T-helper 2 cell treated with Interferon-gamma antibody and Interleukin-4, amounts not matched to agents 5 μg/mL and 100 μg/mL, for 36 hours (primary cell): ENCODE measurements around the gene ACSS2.
"Not testable (repeated sequence)": the region's sequence is repeated elsewhere in the genome, so short reads cannot be mapped to it uniquely, and the experiment has no call there.

Source experiments
- DNase-seq: peaks from one replicate; pipeline ENCODE4 v3.0.0; 2021; ENCODE audit warnings: low spot score
- H3K27ac Mint-ChIP-seq: one replicate; pipeline ENCODE4 v1.8.0; 2021; ENCODE audit warnings: mild to moderate bottlenecking, mixed read lengths
- H3K27me3 Mint-ChIP-seq: one replicate; pipeline ENCODE4 v1.8.0; 2021; ENCODE audit warnings: low read depth, mixed read lengths
- H3K36me3 Mint-ChIP-seq: one replicate; pipeline ENCODE4 v1.8.0; 2021; ENCODE audit warnings: low read depth, mixed read lengths
- H3K4me1 Mint-ChIP-seq: one replicate; pipeline ENCODE4 v1.8.0; 2021; ENCODE audit warnings: low read depth, mixed read lengths
- H3K4me3 Mint-ChIP-seq: one replicate; pipeline ENCODE4 v1.8.0; 2022; ENCODE audit warnings: mild to moderate bottlenecking, moderate library complexity, mixed read lengths
- H3K9me3 Mint-ChIP-seq: one replicate; pipeline ENCODE4 v1.8.0; 2021; ENCODE audit warnings: mixed read lengths

ACSS2 gene

DNA sequence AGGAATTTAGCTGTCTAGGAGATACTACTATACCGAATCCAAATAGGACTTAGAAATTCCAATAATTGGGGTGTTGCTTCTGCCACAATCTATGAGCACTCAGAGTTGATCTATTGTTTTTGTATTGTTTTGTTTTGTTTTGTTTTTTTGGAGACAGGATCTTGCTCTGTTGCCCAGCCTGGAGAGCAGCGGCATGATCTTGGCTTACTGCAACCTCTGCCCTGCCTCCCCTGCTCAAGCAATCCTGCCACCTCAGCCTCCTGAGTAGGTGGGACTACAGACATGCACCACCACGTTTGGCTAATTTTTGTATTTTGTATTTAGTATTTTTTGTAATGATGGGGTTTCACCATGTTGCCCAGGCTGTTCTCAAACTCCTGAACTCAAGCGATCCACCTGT lies 7.4 kb downstream of the ACSS2 start:
- Mint-ChIP-seq H3K9me3 (no peaks in the 10 kb centered on the region), H3K27me3 (no peaks in the 10 kb centered on the region), H3K4me3 (no peak overlapping the region), H3K27ac (no peak overlapping the region), H3K4me1 (peaks cover 27% of the 10 kb centered on the region), H3K36me3 (peaks cover 47% of the 10 kb centered on the region)
- no peak for DNase-seq

DNA sequence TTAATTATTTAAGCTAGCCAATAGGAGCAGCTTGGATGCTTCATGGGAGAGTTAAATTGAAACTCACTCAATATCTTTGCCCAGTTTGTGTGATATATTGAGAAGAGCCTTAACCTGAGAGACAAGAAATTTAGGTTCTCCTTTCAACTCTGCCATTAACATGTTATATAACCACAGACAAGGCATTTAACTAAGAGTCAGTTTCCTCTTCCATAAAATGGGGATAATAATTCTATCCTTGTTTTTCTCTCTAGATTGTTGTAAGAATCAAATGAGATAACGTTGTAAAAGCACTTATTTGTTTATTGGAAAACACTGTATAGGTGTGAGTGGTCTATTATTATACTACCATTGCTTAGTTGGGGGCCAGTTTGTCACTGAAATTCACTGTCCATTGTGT lies 7.8 kb downstream of the ACSS2 start:
- H3K9me3 Mint-ChIP-seq, result no peaks in the 10 kb centered on the region
- no peak for DNase-seq
- peaks cover 44% of the 10 kb centered on the region for H3K36me3 Mint-ChIP-seq

DNA sequence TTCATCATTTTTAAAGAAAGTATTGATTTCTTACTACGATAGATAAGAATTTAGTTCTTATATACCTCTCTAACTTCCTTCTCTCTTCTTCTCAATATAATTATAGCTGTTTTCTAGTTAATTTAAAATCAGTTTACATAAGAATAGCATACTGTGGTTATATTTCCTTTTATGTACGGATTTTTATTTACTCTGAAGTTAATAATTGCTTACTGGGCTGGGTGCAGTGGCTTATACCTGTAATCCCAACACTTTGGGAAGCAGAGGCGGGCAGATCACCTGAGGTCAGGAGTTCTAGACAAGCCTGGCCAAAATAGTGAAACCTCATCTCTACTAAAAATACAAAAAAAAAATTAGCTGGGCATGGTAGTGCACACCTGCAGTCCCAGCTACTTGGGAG lies 9.7 kb downstream of the ACSS2 start:
- H3K4me1 Mint-ChIP-seq, result peaks cover 36% of the 10 kb centered on the region

More for the DNA sequence above, 7.8 kb downstream of the ACSS2 start:
- H3K4me1 Mint-ChIP-seq, result peaks cover 24% of the 10 kb centered on the region
- H3K27me3 Mint-ChIP-seq, result no peaks in the 10 kb centered on the region
- H3K27ac Mint-ChIP-seq, result no peak overlapping the region
- no peak overlapping the region for H3K4me3 Mint-ChIP-seq

DNA sequence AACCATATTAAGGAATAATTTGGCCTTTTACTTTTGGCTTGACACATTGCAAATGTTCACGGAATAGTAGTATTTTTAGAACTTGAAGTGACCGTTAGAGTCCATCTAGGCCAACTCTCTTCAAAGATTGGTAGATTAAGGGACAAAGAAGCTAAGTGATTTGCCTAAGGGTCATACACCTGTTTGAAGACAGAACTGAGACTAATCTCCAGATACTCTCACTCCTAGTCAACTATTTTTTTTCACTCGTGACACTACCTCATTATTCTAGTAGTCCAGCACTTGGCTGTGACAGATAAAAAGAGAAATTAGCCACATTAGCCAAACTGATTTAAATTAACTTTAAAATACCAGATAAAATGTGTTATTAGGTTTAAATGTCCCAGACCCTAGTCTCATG lies 10.6 kb downstream of the ACSS2 start:
- no peak overlapping the region for H3K4me3 Mint-ChIP-seq
- peaks cover 44% of the 10 kb centered on the region for H3K36me3 Mint-ChIP-seq
- no peaks in the 10 kb centered on the region for H3K9me3 Mint-ChIP-seq
- H3K27me3 Mint-ChIP-seq, result no peaks in the 10 kb centered on the region
- no peak for DNase-seq
- H3K27ac Mint-ChIP-seq, result no peak overlapping the region
- H3K4me1 Mint-ChIP-seq, result peaks cover 41% of the 10 kb centered on the region

More for the DNA sequence above, 9.7 kb downstream of the ACSS2 start:
- Mint-ChIP-seq H3K36me3 (peaks cover 48% of the 10 kb centered on the region), H3K27me3 (no peaks in the 10 kb centered on the region), H3K9me3 (no peaks in the 10 kb centered on the region), H3K27ac (no peak overlapping the region), H3K4me3 (no peak overlapping the region)
- no peak for DNase-seq

DNA sequence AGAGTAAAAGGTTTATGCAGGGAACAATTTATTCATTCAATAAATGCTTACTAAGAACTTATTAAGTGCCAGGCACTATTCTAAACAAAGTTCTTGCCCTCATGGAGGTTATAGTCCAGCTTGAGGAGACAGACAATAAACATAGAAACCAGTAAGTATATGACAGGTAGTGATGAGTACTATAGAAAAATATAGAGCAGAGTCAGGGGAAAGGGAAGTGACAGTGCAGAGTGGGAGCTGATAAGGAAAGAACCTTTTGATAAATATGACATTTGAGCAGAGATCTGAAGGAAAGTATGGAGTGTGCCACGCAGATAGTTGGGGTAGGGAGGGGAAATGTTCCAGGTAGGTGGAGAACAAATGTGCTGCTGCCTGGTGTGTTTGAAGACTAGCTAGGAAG lies 12.1 kb downstream of the ACSS2 start:
- no peaks in the 10 kb centered on the region for H3K9me3 Mint-ChIP-seq
- H3K36me3 Mint-ChIP-seq, result peaks cover 41% of the 10 kb centered on the region
- no peaks in the 10 kb centered on the region for H3K27me3 Mint-ChIP-seq
- no peak for DNase-seq
- peak overlapping the region; percentile 2 for H3K27ac Mint-ChIP-seq
- peaks cover 41% of the 10 kb centered on the region for H3K4me1 Mint-ChIP-seq
- H3K4me3 Mint-ChIP-seq, result no peak overlapping the region

DNA sequence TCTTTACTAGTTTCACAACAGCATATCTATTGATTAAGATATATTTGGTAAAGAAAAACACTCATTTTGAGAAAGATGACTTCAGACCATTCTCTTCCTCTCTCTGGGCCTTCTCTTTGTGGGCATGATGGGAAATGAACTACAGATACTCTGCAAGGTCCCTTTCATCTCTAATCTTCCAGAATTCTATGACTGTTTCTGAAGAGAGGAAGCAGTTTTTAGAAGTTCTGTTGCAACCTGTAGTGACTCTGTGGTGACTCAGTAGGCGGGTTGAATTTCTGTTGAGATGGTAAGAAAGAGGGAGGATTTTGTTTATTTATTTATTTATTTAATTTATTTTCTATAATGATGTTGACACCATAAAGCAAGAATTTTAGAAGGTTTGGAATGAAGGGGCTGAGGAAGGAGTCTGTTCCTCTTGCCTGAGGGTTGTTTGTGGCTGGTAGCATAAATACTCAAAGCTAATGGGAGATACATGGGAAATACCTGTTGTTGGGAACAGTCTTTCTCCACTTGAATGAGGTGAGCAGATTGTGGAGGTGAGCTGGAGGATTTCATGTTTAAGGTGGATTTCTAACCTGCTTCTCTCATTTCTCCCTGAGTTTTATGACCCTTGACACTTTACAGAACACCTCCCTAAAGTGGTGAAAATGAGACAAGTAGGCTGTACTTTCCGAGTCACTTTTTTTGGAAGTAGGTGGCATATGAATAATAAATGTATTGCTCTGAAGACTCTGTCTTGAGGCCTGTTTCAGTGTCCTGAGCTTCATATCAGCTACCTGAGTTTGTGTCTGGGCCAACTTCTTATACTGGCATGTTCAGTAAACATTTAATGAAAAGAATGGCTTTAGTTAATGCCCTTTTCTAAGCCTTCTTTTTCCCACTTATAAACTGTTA lies 15.0 kb downstream of the ACSS2 start:
- peak overlapping the region; percentile 10 for H3K4me3 Mint-ChIP-seq
- H3K36me3 Mint-ChIP-seq, result peaks cover 35% of the 10 kb centered on the region
- H3K27me3 Mint-ChIP-seq, result no peaks in the 10 kb centered on the region
- peak overlapping the region; percentile 72 for H3K27ac Mint-ChIP-seq
- peaks cover 43% of the 10 kb centered on the region for H3K4me1 Mint-ChIP-seq
- H3K9me3 Mint-ChIP-seq, result no peaks in the 10 kb centered on the region
- peak; percentile 57 for DNase-seq

DNA sequence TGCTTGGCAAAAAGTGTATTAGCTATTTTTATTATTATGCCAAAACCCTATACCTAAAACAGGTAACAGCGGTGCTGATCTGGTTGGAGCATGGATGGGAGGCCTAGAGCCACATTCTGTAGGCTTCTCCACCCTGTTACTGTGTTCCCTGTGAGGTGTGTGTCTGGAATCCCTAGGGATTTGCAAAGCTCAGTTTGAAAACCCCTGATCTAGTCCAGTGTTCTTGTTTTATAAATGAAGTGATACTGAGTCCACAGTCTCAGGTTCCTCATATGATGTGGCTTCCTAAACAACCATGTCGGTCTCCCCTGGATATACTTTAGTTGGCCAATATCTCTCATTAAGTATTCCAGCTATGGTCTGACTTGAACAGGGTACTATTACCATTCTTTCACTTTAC lies 16.3 kb downstream of the ACSS2 start:
- no peak for DNase-seq
- Mint-ChIP-seq H3K27ac (peak overlapping the region; percentile 78), H3K36me3 (peaks cover 30% of the 10 kb centered on the region), H3K27me3 (no peaks in the 10 kb centered on the region), H3K4me3 (peak overlapping the region; percentile 9), H3K4me1 (peaks cover 43% of the 10 kb centered on the region), H3K9me3 (no peaks in the 10 kb centered on the region)

DNA sequence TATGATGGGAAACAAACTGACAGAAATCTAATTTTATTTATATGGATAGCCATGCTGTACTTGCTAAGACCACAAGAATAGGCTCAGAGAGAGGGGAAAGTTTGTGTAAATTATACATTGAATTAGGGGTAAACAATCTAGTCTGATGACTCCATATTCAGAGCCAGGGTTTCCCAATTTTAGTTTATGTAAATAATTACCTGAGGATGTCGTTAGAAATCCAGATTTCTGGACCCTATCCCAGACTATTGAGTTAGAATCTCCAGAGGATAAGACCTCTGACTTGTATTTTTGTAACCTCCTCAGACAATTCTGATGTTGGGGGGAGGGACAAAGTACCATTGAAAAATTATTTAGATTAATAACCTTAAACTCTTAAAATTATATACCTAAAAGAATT lies 18.3 kb downstream of the ACSS2 start:
- Mint-ChIP-seq H3K4me1 (peaks cover 37% of the 10 kb centered on the region), H3K4me3 (no peak overlapping the region), H3K27ac (no peak overlapping the region), H3K9me3 (no peaks in the 10 kb centered on the region), H3K27me3 (no peaks in the 10 kb centered on the region), H3K36me3 (peaks cover 24% of the 10 kb centered on the region)
- DNase-seq, result no peak

DNA sequence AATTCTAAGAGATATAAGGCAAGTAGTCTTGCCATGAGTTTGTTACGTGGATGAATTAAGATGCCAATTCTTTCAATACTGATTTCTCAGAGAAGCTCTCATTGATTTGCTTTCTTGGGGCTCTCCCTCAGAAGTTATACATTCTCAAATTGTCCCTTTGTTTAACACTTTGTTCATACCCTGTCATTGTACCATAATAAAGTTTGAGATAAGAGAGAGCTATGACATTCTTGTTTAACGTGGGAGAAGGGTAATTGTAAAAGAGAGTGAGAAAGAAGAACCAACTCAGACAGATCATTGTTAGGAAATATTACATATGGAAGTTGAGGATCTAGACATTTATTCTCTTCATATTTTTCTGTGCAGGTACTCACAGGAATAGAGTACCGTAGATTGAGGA lies 19.1 kb downstream of the ACSS2 start:
- no peak overlapping the region for H3K4me3 Mint-ChIP-seq
- peaks cover 28% of the 10 kb centered on the region for H3K36me3 Mint-ChIP-seq
- DNase-seq, result no peak
- peaks cover 31% of the 10 kb centered on the region for H3K4me1 Mint-ChIP-seq
- no peaks in the 10 kb centered on the region for H3K9me3 Mint-ChIP-seq
- no peak overlapping the region for H3K27ac Mint-ChIP-seq
- H3K27me3 Mint-ChIP-seq, result no peaks in the 10 kb centered on the region

DNA sequence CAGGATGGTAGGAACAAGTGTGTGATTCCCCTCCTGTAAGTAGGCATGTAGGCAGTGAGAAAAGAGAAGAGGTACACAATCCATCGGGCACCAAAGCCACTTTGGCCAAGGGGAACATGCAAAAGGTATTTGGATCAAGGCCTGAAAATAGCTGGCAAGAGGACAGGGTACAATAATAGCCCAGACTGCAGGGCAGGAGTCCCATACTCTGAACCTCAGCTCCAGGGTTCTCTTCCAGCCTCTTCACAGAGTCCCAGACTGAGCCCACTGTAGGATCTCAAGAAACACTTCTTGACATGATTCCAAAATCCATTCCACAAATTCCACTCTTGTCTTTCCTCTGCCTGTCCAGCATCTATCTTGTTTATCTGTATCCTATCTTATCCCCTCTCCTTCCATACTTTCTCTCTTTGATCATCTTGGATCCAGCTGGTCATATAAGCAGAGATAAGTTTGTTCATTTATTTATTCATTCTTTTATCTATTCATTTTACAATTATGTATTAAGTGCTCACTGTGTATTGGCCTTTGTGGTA lies 19.7 kb downstream of the ACSS2 start:
- DNase-seq, result no peak
- Mint-ChIP-seq H3K36me3 (peaks cover 34% of the 10 kb centered on the region), H3K4me1 (peaks cover 26% of the 10 kb centered on the region), H3K27ac (no peak overlapping the region), H3K27me3 (no peaks in the 10 kb centered on the region), H3K9me3 (no peaks in the 10 kb centered on the region), H3K4me3 (no peak overlapping the region)

DNA sequence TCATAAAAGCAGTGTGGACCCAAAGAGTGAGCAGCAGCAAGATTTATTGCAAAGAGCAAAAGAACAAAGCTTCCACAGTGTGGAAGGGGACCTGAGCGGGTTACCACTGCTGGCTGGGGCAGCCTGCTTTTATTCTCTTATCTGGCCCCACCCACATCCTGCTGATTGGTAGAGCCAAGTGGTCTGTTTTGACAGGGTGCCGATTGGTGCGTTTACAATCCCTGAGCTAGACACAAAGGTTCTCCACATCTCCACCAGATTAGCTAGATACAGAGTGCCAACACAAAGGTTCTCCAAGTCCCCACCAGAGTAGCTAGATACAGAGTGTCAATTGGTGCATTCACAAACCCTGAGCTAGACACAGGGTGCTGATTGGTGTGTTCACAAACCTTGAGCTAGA lies 21.7 kb downstream of the ACSS2 start:
- H3K27ac Mint-ChIP-seq, H3K9me3 Mint-ChIP-seq, DNase-seq, H3K4me3 Mint-ChIP-seq, H3K27me3 Mint-ChIP-seq: not testable (repeated sequence)
- Mint-ChIP-seq H3K36me3 (peaks cover 30% of the 10 kb centered on the region), H3K4me1 (peaks cover 10% of the 10 kb centered on the region)

DNA sequence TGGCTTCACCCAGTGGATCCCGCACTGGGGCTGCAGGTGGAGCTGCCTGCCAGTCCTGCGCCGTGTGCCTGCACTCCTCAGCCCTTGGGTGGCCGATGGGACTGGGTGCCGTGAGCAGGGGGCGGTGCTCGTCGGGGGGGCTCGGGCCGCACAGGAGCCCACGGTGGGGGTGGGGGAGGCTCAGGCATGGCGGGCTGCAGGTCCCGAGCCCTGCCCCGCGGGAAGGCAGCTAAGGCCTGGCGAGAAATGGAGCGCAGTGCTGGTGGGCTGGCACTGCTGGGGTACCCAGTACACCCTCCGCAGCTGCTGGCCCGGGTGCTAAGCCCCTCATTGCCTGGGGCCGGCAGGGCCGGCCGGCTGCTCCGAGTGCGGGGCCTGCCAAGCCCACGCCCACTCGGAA lies 22.3 kb downstream of the ACSS2 start:
- H3K9me3 Mint-ChIP-seq, H3K27ac Mint-ChIP-seq, H3K4me3 Mint-ChIP-seq, DNase-seq, H3K27me3 Mint-ChIP-seq: not testable (repeated sequence)
- Mint-ChIP-seq H3K36me3 (peaks cover 30% of the 10 kb centered on the region), H3K4me1 (peaks cover 11% of the 10 kb centered on the region)

DNA sequence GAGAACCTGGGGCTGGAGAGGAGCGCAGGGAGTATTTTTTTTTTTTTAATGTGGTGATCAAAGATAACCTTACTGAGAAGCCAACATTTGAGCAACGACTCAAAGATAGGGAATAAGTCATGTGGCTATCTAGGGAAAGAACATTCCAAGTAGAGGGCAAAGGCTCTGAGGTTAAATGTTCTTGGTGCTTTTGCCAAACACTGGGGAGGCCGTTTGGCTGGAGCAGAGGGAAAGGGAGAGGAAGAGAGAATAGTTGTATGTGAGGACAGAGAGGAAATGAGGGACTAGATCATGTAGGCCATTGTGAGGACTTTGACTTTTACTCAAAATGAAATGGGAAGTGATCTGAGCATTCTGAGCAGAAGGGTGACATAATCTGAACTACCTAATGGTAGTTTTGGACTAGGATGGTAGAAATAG lies 27.8 kb downstream of the ACSS2 start:
- DNase-seq, result no peak
- H3K4me1 Mint-ChIP-seq, result peaks cover 10% of the 10 kb centered on the region
- peak overlapping the region; percentile 0 for H3K27ac Mint-ChIP-seq
- H3K27me3 Mint-ChIP-seq, result no peaks in the 10 kb centered on the region
- peaks cover 23% of the 10 kb centered on the region for H3K36me3 Mint-ChIP-seq
- no peaks in the 10 kb centered on the region for H3K9me3 Mint-ChIP-seq
- no peak overlapping the region for H3K4me3 Mint-ChIP-seq

DNA sequence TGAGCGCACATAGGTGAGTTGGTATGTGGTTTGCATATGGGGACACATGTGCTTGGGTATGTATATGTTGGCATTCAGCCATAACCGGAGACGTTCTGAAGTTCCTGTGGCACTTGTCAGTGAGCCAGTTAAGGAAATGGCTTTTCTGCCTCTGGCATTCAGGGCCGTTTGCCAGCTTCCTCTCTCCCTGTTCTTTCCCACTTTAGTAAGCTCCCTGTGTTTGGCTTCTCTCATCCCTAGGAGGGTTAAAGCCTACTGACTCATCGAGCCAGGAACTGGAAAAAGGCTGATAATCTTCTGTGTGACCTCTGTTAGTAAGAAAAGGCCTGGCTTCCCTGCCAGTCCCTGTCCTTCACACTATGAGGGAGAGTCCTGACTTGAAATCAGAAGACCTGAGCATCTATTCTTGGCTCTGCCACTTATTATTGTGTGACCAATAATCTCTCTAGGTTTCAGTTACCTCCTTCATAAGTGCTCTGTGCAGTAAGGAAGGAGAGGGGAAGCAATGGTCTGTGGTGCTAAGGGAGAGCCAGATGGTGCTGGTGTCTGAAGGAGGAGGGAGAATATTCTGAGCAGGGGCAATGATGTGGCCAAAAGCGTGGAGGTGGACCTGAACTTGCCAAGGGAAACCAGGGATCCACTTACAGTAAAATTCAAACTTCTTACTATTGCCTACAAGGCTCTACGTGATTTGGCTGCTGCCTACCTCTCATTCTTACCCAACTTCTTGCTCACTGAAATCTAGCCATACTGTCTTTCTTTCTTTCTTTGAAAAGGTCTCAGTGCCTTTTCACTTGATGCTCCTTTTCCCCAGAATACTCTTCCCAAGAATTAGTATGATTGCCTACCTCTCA lies 31.4 kb downstream of the ACSS2 start:
- no peaks in the 10 kb centered on the region for H3K9me3 Mint-ChIP-seq
- H3K4me3 Mint-ChIP-seq, result no peak overlapping the region
- no peaks in the 10 kb centered on the region for H3K27me3 Mint-ChIP-seq
- no peak for DNase-seq
- H3K4me1 Mint-ChIP-seq, result peaks cover 9% of the 10 kb centered on the region
- peaks cover 17% of the 10 kb centered on the region for H3K36me3 Mint-ChIP-seq
- H3K27ac Mint-ChIP-seq, result peak overlapping the region; percentile 51
